ENCODE results near the gene B3GALT4.
A peak's percentile ranks its signal among the peaks of the same experiment; 100 is the strongest.

The B3GALT4 gene

DNA sequence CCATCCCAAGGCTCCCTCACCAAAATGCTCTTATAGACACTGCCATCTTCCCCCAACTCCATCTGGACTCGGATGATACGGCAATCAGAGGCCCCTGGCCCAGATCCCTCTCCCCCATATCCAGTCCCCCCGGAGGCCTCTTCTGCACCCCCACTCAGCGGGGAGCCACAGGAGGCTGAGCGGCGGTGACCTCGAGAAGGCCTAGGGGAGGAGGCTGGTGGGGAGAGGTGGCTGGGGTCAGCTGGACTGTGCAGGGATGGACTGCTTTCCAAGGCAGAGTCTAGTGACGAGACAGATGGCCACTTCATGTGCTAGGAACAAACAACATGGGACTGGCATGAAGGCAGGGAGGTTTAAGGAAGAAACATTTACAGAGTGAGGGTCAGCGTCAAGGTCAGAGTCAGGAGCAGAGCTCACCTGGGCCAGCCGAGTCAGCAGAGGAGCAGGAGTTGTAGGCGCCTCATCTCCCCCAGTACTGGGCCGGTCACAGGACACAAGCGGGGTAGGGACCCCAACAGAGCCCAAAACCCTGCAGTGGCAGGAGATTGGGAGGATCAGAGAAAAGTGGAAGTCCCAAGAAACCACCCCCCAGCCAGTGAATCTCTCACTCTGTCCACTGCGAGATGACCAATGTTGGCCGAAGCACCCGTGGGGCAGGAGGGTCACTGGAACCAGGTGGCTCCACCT is 16.2 kb downstream of the B3GALT4 start:
- DNase-seq, result no peak

DNA sequence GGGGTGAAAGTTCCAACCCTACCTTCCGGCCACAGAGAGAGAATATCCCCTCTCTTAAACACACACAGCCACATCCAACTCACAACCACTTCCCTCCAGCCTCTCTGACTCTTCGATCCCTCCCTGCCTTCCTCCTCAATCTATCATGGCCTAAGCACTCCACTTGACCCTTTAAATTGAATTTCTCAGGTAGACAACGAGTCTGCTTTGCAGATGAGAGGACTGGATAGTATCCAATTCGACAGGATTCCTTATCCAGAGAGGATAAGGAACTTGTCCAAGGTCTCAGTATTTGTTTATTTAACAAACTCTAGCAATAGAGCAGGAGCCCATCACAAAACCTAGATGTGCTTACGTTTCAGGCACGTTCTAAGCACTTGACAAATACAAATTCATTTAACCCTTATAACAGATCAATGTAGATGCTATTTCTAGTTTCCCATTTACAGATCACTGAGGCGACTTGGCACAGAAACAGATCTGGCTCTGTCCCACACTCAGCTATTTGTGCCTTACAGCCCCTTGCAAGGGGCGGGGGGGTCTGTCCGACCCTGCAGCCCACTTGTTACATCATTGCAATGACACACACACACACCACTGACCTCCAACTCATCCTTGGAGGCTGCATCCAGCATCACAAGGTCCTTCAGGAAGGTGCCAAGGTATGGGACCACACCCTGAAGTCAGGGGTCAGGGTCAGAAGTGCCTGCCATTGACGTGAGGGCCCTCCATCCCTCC is 17.3 kb downstream of the B3GALT4 start:
- DNase-seq, result no peak

DNA sequence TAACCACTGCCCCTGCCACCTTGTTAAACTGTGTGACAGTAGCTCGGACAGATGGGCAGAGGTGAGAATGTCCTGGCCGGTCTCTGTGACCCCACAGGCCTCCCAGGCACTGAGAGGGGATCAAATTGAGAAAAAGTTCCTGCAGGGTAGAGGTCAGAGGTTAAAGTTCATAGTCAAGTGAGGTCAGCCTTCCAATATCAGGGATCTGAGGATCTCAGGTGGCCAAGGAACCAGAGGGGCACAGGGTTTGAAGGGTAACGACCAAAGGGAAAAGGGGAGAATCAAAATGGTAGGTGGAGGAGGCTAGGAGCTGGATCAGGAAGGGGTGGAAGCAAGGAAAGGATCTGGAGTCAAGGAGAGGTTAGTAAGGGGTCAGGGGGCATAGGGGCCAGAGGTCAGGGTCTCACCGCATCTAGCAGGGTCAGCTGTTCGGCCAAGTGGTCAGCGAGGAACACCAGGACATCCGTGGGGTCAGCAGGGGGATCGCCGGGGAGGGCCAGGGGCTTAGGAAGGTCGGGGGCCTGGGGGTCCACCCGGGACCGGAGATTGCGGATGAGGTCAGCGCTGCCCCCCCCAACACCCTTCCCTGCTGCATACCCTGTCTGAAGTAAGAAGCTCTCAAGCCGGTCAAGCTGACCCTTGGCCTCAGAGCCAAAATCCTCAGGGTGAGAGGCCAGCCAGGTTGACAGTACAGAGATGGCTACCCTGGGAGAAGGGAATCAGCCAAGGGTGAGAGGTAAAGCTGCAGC is 18.9 kb downstream of the B3GALT4 start:
- no peak for DNase-seq

DNA sequence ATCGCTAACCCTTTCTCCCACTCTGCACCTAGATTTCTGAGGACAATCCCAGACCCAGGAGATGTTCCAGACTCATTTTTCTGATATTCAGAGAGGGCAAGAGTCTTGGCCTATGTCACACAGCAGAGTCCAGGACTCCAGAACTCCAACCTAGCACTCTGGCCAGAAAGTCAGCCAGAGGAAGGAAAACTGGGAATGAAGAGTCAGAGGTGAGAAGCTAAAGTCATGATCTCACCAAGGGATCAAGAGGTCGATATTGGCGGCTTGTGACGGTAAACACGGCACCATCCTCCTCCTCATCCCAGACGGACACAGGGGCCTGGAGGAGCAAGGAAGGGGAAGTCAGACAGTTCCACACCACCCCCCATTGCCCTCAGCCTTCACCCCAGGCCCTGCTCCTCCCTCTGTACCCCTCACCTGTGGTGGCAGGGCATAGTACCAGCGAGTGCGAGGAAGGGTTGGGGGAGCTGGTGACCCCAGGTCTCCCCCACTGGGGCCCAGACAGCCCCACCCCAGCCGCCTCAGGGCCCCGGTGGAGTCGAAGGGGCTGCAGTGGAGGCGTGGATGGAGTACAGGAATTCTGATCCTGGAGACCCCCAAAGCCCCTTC is 20.0 kb downstream of the B3GALT4 start:
- DNase-seq, result no peak

DNA sequence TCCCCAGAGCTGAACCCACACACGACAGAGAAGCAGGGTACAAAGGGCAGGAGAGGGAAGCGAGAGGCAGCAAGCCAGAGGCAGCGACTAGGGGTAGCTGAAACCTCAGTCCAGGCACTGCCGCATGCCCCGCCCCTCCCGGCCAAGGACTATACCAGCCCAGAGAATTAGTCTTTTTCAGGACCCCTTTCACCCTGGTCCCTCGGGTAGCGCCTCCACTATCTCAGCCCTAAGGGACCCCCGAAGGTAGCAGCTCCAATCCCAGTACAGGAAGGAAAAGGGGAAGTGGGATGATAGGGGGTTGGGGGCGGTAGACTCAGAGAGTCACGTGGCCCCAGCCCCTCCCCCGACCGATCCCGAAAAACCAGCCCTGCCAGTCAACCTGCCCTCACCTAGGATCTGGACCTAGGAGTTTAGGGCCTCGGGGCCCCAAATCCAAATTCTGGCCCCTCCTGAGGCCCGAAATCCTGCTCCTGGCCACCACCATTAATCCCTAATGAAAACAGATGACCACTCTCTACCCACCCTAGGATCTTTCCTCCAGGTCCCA is 20.6 kb downstream of the B3GALT4 start:
- peak in 1 of 2 experiments; percentile 74 for DNase-seq

DNA sequence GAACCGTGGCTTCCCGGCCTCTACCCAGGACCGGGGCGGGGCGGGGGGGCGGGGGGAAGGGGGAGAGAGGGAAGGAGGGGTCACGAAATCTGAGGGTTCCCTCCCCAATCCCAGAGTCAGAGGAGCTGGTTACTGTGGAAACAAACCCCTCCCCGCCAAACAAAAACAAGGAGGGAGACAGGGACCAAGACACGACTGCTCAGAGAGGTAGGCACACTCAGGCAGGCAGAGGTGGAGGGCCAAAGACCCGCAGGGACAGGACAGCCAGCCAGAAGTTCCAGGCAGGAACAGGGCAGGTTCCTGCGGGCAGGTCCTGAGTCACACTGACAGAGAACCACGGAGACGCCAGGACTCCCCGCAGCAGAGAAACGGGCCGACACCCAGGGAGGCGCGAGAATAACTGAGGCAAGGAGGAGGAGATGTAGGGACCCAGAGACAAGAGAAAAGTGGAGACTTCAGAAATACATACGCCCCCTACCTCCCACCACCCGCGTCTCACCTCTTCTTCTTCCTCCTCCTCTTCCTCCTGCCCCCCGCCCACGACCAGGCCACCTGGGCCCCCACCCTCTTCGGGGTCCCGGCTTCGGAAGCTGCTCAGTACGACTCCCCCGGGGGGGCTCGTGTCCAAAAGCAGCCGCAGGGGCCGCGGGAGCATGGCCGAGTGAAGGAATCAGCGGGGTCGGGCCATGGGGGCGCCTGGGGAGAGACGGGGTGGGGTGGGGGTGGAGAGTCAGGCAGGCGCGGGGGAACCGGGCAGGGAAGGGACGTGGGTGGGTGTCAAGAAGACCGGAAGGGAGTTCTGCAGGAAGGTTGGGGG is 21.2 kb downstream of the B3GALT4 start:
- peak; percentile 84 to 93 for DNase-seq

DNA sequence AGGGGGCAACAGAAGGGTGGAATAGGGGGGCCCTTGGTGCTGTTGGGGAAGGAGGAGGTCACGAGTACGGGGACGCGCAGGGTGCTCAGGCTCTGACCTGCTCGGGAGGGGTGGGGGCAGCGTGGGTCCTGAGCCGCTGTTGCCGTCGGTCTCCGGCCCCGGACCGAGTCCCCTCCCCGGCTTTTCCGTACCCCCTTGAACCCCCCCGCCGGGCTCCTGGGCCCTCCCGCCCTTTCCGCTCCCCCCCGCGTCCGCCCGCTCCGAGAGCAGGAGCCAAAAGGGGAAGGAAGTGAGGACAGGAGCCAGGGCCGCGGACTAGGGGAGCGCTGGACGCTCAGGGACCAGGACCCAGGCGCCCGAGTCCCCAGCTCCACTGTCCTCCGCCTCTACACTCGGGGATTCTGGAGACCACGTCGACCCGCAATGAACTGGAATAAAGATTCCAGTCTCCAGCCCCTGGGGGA is 21.9 kb downstream of the B3GALT4 start, which contains the start of gene RGL2:
Gene RGL2 (minus strand): TSS at position 170 of the 464 bp plus-strand sequence. CDS start 332 bp downstream, outside the sequence.
- peak in 1 of 2 experiments; percentile 80 for DNase-seq

DNA sequence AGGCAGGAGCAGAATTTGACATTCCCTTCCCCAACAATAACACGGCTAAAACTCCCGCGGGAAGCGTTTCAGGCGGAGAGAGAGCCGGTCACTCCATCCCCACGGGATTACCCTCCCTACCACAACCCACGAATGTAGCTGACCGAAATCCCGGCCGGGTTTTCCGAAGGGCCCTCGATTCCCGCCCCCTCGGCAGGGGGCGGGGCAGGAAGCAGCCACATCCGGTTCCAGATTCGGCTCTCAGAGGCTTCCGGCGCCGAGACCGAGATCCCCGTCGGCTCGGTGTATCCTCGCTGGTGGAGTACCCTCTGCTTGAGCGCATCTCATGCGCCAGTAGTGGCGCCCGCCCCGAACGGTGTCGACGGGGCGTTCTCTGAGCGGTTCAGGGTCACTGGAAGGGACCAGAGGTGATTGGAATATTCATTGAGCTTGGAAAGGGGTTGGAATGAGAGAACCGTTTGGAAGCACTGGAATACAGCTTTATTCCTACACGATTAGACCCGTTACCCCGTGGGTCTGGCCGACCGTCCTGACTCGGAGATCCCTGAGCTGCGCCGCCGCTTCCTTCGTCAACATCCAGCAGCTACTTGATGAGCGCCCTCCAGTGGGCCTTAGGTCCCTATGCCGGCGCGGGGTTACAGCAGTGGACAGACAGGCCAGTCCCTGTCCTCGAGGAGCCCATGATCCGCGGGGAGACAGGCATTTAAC is 22.5 kb downstream of the B3GALT4 start:
- DNase-seq, result peak; percentile 73 to 92

DNA sequence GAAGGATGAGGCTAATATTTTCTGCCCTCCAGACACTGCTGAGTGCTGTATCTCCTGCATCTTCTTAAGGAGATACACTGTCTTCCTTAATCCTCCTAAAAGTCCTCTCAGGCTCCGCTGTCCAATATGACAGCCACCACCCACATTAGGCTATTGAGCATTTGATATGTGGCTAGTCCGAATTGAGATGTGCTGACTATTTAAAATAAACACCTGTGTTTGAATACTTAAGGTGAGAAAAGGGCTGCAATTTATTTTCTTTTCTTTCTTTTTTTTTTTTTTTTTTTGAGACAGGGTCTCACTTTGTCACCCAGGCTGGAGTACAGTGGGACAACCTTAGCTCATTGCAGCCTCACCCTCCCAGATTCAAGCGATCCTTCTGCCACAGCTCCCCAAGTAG is 25.0 kb downstream of the B3GALT4 start:
- DNase-seq, result no peak

DNA sequence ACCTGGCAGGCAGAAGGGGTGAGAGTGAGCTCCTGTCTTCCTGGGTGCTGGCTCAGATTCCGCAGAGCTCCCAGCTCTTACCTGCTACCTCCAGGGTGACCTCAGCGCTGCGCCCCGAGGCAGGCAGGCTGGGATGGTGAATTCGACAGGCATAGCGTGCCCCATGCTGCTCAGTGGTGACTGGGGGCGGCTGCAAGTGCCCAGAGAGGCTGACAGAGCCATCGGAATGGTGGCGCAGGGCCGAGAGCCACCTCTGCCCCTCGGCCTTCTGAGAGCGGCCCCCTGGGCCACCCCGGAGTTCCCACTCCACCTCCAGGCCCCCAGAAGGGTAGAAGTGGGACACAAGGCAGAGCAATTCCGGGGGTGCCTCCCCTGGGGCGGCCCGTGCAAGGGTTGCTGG is 27.3 kb downstream of the B3GALT4 start:
- DNase-seq, result no peak

DNA sequence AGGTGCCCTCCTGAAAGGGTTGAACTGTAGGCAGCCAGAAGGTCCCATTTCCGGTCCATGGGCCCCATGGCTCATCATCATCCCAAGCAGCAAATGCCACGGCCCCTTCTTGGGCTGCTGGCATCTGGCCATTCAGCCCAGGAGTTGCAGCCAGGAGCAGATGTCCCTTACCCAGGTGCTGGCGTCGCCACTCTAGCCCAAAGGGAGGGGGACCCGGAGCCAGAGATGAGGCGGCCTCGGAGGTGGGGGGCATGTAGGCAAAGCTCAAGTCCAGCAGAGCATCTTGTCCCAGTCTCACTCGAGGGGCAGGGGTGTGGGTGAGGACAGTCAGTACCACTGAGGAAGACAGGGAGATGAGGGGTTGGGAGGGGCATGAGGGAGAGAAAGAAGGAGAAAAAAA is 28.1 kb downstream of the B3GALT4 start:
- DNase-seq, result no peak

DNA sequence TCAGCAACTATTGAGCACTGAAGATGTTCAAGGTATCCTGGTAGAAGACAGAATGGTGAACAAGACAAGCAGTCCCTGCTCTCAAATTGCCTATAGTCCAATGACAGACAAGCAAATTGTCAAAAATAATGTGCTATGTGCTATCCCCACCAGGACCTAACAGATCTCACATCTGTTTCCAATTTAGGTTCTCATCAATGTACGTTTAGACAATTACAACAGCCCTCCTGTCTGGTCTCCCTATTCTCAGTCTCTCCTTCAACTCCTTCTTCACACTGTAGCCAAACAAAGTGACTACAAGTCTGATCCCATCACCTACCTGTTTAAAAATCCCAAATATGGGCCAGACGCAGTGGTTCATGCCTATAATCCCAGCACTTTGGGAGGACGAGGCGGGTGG is 29.4 kb downstream of the B3GALT4 start:
- DNase-seq, result no peak

DNA sequence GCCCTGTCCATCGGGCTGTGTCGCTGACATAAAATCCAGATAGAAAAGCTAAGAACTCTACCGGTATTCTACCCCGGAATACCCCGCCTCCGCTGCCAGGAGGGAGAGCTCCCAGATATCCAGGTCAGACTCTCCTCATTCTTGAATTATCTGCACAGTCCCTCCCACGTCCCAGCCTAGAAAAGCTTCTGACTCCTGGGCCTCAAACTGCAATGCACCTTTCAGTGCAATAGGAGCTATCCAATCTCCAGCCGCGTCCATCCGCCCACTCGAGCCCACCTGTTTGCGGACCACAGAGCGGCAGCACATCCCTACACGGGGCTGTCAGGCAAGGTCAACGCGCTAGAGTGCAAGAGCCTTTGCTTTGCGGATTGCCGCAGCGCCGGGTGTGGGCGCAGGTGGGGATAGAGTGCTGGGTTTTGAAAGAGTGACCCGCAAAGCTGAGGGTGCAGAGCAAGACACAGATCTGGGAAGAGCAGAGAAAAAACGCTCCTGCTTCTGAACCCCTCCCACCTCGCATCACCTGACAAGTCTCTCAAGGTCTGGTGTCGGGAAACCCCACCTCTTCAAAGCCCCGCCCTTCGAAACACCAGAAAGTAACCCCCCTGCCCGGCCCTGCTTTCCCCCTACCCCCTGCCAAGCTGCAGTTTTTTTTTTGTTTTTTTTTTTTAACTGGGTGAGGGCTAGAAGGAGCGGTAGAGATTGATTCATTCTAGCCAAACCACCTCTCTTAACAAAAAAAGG is 35.6 kb downstream of the B3GALT4 start:
- DNase-seq, result peak; percentile 52 to 83

DNA sequence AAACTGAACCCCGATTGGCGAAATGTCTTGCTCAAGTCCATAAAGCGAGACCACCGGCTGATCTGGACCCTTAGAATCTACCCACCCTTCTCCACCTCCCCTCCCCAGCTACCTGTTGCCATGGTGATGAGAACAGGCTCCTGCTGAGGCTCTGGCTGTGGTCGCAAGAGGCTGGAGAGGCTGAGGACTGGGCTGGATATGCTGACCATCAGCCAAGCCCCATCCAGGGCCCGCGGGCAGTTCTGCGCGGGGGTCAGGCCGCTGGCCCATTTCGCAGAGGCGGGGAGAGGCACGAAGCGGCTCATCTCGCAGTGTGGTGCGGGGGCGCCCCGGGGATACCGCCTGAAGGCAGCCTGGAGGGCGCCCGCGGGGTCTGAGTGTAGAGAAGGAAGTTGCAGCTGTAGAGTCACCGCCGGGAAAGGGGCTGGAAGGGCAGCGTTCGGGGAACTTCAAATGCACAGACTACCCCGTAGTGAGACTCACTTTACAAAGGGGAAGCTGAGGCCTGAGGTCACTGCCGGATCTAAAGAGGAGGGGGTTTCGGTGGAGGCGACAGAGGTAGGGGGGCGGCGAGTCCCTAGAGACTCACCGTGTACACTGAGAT is 36.3 kb downstream of the B3GALT4 start:
- peak in 1 of 2 experiments; percentile 32 for DNase-seq

DNA sequence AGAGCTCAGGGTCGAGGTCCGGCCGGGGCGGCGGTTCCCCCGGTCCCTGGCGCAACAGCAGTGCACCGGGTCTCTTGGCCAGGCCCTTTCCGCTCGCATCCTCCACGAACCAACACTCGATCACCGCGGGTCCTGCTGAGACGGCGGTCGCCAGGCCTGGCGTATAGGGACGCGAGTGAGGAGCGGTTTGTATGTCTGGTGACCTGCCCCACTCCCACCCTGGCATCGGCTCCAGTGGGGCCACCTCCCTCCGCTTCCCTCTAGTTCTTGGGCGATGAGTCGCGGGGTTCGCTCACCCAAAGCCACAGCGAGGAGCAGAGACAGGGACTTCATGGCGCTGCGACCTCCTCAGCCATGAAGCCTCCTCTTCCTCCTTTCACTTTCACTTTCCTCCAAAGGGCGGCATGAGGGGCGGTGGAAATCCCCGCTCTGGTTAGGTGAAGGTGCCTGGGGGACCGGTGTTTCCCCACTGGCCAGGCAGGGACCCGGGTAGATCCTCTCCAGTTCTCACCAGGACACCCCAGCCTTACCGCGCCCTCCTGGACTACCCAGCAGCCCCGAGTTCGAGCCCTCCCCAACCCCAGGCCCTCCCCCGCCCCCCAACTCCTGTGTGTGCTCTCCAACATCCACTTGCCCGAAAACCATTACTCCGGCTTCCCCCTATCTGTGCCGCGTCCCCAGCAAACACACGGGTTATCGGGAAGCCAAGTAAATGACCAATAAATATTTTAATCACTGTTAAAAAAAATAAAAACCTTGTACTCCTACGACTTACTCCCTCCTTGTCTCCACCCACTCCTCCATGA is 37.0 kb downstream of the B3GALT4 start, which contains the start of gene TAPBP:
Gene TAPBP (minus strand): TSS at position 370 of the 806 bp plus-strand sequence. CDS start 37 bp downstream, at position 333.
- DNase-seq, result peak in 1 of 2 experiments; percentile 75

DNA sequence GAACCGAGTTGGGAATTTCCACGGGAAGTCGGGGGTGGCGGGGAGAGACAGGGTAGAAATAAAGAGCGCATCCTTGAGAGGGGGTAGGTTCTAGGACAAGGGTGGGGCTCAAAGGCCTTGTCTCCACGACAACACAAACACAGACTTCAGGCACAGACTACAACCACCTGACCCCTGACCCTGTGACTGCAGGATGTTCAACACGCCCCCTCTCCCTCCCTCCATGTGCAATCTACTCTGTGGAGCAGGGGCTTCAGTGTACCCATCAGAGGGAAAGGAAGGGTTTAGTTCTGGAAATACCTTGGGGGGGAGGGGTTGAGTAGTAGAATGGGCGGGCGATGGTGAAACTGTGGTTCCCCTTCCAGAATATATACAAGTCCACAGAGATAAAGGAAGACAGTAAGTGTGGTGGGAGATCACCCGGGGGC is 37.6 kb downstream of the B3GALT4 start:
- DNase-seq, result peak; percentile 80 to 89

DNA sequence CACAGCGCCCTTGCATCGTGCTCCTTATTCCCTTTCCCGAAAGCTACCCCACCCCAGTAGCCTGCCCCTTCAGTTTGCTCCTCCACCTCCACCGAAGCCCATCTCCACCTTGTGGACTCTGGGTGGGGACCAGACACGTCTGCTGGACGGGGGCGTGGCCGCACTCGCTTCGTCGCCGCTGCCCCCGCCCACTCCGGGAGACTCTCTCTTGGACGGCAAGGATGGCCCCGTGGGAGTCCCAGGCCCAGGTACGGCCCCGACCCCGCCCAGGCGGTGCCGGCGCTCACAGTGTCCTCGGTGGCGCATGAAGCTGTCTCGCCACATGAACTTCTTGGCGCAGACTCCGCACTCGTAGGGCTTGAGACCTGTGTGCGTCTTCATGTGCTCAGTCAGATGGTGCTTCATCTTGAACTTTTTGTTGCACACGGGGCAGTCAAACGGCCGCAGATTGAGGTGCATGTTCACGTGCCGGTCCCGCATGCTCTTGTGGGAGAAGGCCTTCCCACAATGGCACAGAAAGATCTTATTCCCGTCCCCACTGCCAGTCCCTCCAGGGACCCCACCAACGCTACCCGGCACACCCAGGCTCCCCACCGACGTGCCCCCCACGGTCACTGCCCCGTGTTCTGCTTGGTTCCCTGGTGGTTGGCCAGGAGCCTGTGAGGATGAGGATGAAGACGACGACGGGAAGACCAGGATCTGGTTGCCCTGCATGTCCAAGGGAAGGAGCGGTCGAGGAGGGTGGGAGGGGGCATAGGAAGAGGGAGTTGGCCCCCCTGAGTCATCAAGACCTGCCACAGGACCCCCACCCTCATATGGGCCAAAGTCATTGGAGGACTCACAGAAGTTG is 38.2 kb downstream of the B3GALT4 start:
- peak in 1 of 2 experiments; percentile 50 for DNase-seq

Data from SW 1271 (cell line).